Measurements from ENCODE around the gene EMILIN2.

DNA sequence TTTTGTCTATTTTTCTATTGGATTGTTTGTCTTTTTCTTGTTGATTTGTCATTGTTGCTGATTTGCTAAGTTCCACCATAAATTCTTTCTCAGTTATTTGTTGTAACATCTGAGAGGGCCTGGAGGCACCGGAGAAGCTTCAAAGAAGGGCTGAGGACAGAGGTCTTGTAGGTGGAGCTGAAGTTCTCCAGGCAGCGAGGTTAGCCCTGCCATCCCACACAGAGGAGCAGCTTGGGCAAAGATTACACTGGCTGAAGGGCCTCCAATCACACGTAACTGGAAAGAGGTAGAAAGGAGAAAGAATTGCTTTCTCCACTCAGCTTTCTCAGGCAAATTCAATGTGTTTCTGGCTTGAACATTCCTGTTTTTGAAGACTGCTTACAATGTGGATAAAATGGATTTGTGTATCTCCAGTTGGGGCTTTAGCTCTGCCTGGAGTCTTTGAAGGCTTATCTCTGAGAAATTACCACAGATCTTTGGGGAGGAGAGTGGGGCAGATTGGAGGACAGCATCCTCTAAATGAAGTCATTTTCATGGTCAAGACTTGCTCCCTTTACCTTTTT is 21.1 kb upstream of the EMILIN2 start:
- TF ChIP-seq POLR2A (IDR thresholded peaks at IDR 0.05) (no peak), EP300 (IDR thresholded peaks at IDR 0.05) (no peak), POLR2AphosphoS5 (IDR thresholded peaks at IDR 0.05) (no peak)
- TF ChIP-seq, protein P1, sequence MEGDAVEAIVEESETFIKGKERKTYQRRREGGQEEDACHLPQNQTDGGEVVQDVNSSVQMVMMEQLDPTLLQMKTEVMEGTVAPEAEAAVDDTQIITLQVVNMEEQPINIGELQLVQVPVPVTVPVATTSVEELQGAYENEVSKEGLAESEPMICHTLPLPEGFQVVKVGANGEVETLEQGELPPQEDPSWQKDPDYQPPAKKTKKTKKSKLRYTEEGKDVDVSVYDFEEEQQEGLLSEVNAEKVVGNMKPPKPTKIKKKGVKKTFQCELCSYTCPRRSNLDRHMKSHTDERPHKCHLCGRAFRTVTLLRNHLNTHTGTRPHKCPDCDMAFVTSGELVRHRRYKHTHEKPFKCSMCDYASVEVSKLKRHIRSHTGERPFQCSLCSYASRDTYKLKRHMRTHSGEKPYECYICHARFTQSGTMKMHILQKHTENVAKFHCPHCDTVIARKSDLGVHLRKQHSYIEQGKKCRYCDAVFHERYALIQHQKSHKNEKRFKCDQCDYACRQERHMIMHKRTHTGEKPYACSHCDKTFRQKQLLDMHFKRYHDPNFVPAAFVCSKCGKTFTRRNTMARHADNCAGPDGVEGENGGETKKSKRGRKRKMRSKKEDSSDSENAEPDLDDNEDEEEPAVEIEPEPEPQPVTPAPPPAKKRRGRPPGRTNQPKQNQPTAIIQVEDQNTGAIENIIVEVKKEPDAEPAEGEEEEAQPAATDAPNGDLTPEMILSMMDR (IDR thresholded peaks at IDR 0.05) = no peak
